D341Med (cell line): ENCODE results near the gene PRR35.

Source experiments
- DNase-seq: peaks from one replicate; pipeline ENCODE4 v3.0.0; 2012; ENCODE audit warnings: low spot score

PRR35 gene

DNA sequence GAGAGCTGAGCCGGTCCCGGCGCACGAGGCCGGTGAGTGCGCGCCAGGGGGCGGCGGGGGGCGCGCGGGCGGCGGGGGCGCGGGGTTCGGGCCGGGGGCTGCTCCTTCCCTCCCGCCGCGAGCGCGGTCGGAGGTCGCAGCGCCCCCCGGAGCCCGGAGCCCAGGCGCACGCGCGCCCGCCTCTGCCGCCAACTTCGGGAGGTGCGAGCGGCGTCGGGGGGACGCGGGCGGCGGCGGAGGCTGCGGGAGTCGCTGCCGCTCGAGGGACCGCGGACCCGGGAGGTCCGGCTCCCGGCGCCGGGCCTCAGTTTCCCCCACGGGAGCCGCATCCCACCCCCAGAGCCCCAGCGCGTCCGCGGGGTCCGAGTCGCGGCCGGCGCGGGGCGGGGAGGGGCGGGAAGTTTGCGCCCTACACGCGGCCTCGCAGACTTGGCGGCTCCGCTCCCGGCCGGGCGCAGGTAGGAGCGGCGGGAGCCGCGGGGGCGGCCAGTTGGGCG is at the start of gene PRR35:
TSS of gene PRR35 (plus strand) at position 191 of the 497 bp plus-strand sequence. CDS start 2,901 bp downstream, outside the sequence.
- DNase-seq, result peak; percentile 76

DNA sequence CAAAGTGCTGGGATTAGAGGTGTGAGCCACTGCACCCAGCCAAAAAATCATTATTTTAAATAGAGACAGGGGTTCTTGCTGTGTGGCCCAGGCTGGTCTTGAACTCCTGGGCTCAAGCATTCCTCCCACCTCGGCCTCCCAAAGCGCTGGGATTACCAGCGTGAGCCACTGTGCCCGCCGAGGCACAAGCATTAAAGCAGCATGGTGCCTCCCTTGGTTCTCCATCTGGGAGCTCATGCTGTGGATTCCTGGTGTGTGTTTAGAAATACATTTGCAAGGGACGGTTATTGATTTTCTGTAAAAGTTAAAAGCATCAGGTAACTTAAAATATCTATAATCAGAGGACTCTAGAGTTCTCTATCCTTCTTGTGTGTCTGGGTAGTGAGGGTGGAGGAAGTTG is 47.4 kb upstream of the PRR35 start:
- no peak for DNase-seq

DNA sequence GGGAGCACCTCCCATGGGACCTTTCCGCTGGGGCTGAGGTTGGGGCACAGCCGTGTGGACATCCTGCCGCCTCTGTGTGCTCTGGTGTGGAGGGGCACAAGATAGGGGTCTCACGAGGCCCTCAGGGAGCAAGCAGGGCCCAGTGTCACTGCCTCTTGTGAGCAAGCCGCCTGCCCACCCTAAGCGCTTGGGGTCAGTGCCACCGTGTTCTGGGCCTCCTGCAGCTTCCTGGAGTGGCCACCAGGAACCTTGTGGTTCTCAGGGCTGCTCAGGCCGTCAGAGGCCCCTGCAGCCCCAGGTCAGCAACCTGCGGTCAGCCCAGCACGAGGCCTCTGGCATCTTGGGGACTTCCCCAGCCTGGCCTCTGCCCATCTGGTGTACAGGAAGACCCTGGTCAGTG is 46.2 kb upstream of the PRR35 start:
- no peak for DNase-seq

DNA sequence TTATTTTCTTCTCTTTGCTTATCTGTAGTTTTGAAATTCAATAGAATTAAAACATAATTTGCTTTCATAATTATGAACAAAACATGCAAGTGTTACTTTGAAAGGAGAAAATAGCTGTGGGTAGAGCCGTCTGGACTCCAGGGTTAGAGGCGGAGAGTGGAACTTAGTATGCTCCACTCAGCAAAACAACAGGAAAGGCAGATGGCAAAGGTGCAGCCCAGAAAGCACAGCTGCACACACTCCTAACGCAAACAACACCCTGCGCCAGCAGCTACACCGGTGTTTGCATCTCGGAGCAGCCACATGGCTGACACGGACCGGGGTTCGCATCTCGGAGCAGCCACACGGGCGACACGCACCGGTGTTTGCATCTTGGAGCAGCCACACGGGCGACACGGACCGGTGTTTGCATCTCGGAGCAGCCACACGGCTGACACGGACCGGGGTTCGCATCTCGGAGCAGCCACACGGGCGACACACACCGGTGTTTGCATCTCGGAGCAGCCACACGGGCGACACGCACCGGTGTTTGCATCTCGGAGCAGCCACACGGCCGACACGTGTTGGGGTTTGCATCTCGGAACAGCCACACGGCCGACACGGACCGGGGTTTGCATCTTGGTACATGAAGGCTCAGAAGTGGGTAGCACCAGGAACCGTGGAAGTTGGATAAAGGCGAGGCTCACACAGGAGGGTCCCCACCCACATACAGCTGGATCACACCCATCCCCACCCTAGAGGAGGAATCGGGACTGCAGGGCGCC is 44.8 kb upstream of the PRR35 start:
- no peak for DNase-seq

DNA sequence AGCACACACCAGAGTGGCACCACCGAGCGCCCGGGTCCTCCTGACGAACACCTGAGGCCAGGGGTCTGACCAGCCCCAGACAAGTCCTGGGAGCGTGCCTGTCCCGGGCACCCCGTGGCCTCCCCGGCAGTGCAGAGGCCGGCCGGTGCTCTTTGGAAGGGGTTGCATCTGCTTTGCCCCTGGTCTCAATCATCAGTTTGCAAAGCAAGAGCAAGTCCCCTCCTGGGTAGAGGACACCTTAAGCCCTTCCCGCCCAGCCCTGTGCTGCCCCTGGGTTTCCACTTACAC is 44.3 kb upstream of the PRR35 start:
- no peak for DNase-seq

DNA sequence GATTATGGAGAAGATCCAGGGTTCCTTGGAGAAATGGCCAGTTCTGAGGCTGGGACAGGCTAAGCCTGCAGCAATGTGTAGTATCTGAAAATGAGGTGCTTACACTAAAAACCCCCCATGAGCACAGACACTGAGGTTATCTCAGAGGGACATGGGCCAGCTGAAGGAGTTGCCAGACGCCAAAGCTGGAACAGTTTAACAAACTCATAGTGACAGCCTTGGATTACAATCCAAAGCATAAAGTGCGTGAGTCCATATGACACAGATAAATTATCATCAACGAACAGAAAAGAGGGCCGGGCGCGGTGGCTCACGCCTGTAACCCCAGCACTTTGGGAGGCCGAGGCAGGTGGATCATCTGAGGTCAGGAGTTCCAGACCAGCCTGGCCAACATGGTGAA is 43.9 kb upstream of the PRR35 start:
- no peak for DNase-seq

DNA sequence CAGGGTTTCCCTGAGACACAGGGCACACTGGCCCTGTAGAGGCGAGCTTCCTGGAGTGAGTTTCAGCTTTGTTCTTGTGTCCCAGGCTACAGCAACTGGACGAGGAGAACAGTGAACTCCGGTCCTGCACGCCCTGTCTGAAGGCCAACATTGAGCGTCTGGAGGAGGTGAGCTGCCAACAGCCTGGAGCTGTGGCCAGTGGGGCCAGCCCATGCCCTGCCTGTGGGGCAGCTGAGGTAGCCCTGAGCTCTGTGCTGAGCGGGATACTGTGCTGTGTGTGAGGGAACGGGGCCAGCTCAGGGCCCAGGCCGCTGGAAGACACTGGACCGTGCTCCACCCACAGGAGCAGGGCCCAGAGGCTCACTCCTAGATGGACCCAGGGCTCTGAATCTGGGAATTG is 41.3 kb upstream of the PRR35 start:
- DNase-seq, result no peak

DNA sequence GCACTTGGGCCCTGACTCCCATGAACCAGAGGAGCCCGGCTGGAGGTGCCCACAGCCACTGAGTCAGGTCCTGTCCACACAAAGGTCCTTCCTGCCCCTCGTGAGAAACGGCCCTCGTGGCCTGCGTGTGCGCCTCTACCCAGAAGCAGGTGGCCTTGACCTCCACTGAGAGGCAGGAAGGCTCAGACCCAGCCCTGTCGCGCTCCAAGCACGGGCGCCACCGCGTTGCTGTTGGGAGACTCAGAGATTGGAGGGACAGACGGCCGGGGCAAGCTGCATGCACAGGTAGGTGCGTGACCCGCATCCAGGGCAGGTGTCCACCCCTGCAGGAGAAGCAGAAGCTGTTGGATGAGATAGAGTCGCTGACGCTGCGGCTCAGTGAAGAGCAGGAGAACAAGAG is 40.8 kb upstream of the PRR35 start:
- no peak for DNase-seq

DNA sequence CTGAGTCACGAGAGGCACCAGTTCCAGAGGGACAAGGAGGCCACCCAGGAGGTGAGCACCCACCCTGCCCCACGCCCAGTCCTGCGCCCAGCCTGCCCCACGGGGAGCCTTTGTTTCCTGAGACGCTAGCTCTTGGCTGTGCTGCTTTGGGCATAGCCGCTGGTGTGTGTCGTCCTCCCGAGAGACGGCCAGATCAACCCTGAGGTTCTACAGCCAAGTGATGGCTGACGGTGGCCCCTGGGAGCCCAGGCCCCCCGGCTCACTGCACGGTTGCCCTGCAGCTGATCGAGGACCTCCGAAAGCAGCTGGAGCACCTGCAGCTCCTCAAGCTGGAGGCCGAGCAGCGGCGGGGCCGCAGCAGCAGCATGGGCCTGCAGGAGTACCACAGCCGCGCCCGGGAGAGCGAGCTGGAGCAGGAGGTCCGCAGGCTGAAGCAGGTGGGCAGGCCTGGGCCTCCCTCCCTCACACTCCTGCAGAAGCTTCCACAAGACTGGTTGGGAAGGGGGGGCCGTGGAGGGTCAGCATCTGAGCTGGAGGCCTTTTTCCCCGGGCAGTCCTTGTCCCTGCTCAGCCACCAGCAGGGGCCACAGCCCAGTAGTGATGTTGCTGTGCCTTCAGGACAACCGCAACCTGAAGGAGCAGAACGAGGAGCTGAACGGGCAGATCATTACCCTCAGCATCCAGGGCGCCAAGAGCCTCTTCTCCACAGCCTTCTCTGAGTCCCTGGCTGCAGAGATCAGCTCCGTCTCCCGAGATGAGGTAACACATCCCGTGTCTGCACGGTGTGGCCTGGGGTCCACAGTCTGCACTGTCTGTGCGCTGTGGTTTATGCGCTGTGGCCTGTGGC is 40.1 kb upstream of the PRR35 start:
- DNase-seq, result no peak

DNA sequence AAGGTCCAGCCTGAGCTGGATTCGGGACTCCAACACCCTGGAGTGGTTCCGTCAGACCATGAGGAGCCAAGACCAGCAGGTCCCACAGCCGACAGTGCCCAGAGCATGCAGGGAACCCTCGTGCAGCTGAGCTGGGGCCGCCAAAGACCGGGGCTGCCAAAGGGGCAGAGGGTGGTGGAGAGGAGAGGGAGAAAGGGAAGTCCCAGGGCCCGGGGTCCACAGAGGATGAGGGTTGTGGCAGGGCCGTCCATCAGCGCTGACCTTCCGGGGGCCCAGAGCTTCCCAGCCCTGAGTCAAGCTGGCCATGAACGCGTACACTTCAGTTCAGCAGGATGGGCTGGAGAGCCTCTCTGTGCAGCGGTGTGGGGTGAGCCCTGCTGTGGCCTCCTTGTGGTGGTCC is 39.3 kb upstream of the PRR35 start:
- no peak for DNase-seq

DNA sequence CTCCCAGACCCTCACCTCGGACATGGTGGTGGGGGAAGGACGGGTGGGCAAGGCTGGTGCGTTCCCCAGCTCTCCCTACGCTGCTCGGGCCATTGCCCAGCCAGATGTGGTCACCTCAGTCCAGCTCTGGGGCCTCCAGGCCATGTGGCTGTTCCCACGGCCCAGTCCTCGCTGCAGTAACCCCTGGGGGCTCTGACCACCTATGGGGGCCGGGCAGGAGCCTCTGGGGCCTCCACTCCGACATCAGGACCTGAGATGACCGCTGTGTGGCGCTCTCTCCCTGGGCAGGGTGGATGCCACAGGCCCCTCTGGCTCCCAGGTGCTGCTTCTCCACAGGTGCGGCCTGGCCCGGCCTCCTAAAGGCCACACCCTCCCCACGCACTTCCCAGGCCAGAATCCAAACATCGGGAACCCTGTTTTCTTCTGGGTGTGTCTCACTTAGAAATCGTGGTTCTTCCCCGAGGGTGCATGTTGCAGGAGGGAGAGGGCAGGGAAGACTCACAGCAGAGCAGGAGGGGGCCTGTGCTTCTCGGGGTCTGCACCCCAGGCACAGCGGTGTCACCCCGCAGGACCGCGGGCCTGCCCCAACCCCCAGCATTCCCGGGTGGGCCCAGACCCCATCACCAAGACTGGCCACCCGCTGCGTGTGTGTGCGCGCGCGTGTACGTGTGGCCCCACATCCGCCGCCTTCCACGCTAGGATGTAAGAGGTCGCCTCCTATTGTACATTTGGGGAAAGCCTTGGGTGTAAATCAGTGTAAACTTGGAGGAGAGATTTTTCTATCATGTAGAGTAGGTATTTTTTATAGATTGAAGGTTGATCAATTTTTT is 38.6 kb upstream of the PRR35 start:
- no peak for DNase-seq

DNA sequence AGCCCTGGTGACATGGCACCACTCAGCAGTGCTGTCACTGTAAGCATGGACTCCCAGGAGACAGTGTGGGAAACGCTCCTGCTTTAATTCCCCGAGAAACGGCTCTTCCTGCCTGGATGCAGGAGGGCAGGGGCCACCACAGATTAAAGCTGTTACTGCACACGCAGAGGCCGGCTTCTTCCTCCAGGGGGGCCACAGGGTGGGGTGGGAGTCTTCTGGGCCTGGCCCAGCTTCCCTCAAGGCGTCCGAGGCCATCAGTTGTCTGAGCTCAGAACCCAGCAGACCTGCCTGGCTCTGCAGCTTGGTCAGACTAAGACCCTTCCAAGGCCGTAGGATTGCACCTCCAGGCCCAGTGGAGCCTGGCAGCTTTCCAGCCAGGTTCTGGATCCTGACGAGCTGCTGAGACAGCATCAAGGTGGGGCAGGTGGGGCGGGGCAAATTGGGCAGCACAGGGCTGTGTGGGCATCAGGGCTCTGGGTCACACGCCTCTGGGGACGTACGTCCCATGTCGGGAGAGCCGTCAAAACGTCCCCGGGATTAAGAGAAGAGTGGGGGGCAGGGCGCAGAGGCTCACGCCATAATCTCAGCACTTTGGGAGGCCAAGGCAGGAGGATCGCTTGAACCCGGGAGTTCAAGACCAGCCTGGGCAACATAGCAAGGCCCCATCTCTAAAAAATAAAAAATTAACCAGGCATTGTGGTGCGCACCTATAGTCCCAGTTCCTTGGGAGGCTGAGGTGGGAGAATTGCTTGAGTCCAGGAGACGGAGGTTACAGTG is 37.7 kb upstream of the PRR35 start:
- DNase-seq, result peak; percentile 73

DNA sequence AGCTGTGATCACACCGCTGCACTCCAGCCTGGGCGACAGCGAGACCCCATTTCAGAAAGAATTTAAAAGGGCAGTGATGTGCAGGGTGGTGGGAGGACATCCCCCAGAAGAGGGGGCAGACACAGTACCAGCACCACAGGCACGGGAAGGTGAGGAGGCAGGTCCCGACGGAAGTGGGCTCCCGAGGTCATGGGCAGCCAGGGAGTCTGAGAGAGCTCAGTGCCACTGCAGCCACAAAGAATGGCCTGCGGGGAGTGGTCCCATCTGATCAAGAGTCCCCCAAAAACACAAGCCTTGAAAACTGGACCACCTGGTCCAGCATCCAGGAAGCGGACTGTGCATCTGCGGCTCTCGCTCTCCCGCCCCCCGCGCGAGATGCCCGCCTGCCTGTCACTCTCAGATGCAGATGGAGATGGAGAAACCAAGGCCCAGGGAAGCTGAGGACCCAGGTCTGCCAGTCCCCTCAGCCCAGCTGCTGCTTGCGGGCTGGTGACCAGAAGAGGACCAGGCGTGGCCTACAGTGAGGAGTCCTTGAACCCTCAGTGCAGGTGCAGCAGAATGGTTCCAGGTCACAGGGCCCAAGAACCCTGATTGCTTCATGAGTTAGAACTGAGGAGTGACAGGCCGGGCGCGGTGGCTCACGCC is 37.0 kb upstream of the PRR35 start:
- no peak for DNase-seq

DNA sequence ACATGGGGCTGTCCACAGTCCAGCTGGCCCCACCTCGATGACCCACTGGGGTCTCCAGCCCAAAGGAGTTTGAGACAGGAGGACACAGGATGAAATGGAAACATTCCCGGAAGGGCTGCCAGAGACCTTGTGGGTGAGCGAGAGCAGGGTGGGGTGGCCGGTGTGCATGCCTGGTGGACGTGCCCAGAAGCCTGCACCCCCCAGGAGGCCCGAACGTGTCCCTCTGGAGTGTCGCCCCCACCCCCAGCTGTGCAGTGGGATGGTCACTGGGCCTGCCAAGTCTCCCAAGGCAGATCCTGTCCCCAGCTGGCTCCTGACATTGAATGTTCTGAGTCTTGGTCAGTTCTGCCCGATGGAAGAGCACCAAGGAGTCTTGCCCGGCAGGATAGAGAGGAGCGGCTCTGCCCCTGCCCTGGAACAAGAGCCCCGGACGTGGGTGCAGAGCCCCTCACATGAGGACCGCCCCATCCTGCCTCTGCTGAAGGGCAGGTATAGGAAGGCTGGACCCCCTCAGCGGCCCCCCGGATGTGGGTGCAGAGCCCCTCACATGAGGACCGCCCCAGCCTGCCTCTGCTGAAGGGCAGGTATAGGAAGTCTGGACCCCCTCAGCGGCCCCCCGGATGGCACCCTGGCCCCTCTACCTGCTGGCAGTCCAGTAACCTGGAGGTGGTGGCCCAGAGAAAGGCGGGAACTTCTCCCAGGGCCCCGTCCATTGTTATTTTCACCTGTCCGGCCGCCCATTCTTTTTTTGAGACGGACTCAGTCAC is 35.7 kb upstream of the PRR35 start:
- no peak for DNase-seq

DNA sequence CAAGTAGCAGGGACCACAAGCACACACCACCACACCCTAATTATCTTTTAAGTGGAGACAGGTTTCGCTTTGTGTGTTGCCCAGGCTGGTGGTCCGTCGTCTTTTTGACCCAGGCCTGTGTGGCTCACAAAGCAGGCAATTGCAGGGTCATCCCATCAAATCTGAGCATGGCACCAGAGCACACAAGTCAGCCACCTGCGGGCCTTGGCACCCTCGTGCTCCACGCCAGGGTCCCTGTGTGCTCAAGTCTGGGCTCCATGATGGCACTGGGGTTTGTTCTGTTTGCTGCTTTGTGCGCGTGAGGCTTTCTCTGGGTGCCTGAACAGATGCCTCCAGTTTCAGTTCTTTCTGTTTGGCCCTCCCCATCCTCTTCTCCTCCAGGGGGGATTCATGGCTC is 35.1 kb upstream of the PRR35 start:
- no peak for DNase-seq

DNA sequence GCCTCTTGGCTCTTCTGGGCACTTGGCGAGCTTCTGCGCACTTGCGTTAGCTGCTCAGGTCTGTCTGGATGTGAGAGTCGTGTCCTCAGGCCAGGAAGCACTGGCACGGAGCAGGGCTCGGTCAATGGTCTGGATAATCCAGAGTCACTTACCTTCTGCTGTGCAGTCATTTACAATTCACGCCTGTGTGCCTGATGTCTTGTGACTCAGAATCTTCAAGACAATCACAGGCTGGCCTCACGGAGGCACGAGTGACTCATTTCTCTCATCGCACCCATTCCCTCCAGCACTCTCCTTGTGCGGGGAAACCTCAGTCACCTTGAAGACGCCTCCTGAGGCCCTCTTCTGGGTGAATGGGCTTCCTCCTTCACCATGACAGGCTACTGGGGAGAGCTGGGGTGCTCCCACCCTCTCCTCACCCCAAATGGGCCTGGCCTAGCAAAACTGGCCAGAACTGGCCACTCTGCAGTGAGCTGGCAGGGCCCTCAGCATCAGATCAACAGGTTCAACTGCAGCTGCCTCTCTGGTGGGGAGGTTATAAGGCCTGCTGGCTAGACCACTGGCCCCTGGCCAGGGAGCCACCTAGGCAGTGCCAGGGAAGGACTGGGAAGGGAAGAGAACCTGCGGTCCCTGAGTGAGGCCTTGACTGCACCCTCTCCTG is 34.5 kb upstream of the PRR35 start:
- DNase-seq, result no peak

DNA sequence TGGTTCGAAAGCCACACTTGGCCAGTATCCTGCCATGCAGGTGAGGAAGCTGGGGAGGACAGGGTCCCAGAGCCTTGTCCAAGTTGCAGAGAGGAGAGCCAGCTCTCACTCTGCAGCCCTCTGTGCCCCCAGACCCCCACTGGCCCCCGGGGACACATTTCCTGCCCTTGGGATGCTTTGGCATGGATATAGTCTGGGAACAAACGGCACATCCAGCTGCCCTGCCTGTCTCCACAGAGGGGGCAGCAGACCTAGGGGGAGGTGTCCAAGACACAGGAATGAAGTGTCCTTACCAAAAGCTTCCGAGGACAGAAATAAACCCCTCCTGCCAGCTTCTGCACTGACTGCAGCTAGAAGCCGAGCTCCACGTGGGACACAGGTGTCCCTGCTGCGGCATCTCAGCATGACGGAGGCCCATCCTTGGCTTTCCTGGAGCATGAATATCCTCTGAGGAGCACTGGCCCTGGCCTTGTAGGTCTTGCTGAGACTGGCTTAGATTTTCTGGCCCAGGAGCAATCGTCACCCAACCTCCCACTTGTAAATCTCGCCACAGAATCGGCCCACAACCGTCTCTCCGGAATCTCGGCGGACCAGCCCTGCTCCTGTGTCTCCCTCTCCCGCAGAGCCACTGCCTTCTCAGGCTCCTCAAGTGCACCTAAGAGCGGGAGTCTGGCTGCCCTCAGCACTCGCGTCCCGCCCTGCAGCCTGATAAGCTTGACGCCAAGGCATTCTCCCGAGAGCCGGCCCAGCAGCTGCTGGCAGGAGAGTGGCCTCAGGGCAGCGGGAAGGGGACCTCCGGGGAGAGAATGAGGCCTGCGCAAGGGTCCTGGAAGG is 33.8 kb upstream of the PRR35 start:
- DNase-seq, result no peak

DNA sequence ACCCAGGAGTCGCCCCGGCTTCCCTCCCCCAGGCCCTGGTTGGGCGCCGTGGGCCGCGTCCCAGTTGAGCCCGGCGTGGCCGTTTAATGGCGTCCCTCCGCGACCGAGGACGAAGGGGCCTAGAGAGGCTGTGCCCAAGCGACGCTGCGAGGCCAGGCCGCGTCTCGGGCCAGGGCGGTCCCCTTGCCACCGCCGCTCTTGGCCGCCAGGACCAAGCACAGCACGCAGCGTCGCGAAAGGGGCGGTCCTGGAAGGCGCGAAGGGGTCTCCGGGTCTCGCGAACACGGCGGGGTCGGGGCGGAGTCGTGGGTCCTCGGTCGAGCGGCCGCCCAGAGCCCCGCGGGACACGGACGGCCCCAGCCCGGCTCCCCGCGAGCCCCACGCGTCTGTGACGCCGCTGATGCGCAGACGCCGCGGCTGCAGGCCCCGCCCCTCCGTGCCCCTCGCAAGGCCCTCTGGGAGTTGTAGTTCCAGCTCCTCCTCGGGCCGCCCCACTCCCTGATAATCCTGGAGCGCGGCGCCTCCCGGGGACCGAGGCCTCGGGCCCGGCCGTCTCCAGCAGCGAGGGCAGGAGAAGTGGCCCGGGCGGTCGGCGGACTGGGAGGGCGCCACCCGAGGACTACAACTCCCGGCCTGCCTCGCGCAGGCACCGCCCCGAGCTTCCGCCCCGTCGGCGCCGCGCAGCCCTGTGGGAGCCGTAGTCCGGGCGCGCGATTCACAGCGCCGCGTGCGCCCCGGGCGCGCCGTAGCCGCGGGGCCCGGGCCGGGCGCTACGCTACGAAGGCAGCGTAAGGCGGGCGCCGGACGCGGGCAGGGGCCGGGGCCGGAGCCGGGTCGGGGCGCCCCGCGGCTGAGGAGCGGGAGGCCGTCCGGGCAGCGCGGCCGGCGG is 32.9 kb upstream of the PRR35 start, which contains the start of gene CAPN15:
TSS of gene CAPN15 (plus strand) at position 698 of the 889 bp plus-strand sequence. CDS start 19,127 bp downstream, outside the sequence.
- peak; percentile 94 for DNase-seq
